ENCODE results near the gene GPR78.

GPR78 gene

DNA sequence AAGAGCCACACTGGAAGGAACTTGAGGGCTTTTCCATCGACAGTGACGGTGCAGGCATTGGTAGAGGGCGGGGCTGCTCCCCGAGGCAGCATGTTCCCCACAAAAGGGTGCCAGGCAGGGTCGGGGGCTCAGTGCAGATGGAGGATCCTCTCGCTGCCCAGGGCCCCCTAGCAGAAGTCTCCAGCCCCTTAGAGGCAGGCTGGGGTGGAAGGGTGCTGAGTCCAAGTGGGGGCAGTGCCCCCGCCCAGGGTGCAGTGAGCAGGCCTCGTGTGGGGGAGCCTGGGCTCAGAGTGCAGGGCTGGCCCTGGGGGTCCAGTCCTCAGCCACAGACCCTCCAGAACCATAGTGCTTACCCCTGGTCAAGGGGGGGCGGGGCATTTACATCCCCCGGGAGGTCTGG, 21.4 kb downstream of the GPR78 start:
- Histone ChIP-seq H2BK120ac (ENCODE audit: low read depth, low read length) (no peak overlapping the region), H3K79me2 (ENCODE audit: control insufficient read depth, insufficient read depth, low read length) (peaks cover 5% of the 10 kb centered on the region), H3K4ac (ENCODE audit: low read depth, low read length) (no peak overlapping the region), H3K18ac (ENCODE audit: low read length) (no peak overlapping the region), H4K5ac (ENCODE audit: low read length) (no peak overlapping the region), H2BK5ac (ENCODE audit: low read length) (no peak overlapping the region), H3K36me3 (ENCODE audit: control insufficient read depth, insufficient read depth, low read length) (peaks cover 6% of the 10 kb centered on the region), H2BK15ac (replicated peaks; ENCODE audit: low read depth) (no peak overlapping the region), H3K23ac (ENCODE audit: low read length) (no peak overlapping the region), H3K9ac (ENCODE audit: low read length) (no peak overlapping the region), H3K79me1 (ENCODE audit: low read length) (peaks cover 3% of the 10 kb centered on the region), H3K4me2 (ENCODE audit: low read length) (no peak overlapping the region), H2AK5ac (ENCODE audit: low read length) (no peak overlapping the region), H3K27me3 (ENCODE audit: insufficient read depth, low read length, poor library complexity) (no peaks in the 10 kb centered on the region), H3K4me1 (ENCODE audit: control insufficient read depth, low read depth, low read length) (no peaks in the 10 kb centered on the region), H4K8ac (ENCODE audit: low read depth, low read length) (no peak overlapping the region), H3K4me3 (ENCODE audit: low read length) (no peak overlapping the region), H3K27ac (ENCODE audit: low read depth, low read length) (no peak overlapping the region), H3K56ac (ENCODE audit: low read length) (no peak overlapping the region)
- WGBS (ENCODE audit: extremely low coverage, insufficient coverage, low lambda C conversion rate), result no CpG with 5 or more reads among the region's 10 CpGs
- no peak for DNase-seq

DNA sequence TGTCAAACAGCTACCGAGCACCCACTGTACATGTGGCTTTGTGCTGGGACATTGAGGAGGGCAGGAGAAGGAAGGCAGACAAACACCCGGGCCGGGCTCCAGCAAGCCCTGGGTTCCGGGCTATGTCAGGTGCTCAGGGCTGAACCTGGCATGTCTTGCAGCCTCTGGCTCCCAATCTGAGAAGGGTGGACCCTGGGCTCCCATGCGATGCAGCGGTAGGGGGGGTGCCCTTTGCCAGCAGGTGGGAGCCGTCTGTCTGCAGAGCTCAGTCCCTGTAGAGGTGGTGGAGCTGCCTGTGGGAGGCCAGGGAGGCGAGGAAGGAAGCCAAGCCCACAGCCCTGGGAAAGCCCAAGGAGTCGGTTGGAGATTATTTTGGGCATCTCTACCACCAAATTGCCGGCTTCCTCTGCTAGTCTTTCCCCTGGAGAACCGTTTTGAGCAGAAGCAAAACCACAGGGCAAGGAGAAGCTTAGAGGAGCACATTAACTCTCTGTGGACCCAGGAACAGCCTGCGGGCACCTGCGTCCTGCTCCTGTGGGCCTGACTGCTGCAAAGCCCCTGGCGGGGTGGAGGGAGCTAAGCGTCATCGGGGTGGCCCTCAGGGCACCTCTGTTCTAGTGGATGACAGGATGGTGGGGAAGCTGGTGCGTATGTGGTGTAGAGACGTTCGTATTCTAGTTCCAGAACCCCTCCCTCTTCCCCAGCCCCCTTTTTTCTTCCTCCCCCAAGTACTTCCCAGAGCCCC, 22.7 kb downstream of the GPR78 start:
- Histone ChIP-seq H2BK120ac (ENCODE audit: low read depth, low read length) (no peak overlapping the region), H2BK5ac (ENCODE audit: low read length) (no peak overlapping the region), H3K4me2 (ENCODE audit: low read length) (no peak overlapping the region), H3K9ac (ENCODE audit: low read length) (no peak overlapping the region), H3K27me3 (ENCODE audit: insufficient read depth, low read length, poor library complexity) (no peaks in the 10 kb centered on the region), H3K56ac (ENCODE audit: low read length) (no peak overlapping the region), H3K79me1 (ENCODE audit: low read length) (no peaks in the 10 kb centered on the region), H3K18ac (ENCODE audit: low read length) (no peak overlapping the region), H3K4me3 (ENCODE audit: low read length) (no peak overlapping the region), H3K4ac (ENCODE audit: low read depth, low read length) (no peak overlapping the region), H3K79me2 (ENCODE audit: control insufficient read depth, insufficient read depth, low read length) (no peaks in the 10 kb centered on the region), H4K8ac (ENCODE audit: low read depth, low read length) (no peak overlapping the region), H4K5ac (ENCODE audit: low read length) (no peak overlapping the region), H3K36me3 (ENCODE audit: control insufficient read depth, insufficient read depth, low read length) (peaks cover 6% of the 10 kb centered on the region), H2AK5ac (ENCODE audit: low read length) (no peak overlapping the region), H3K27ac (ENCODE audit: low read depth, low read length) (no peak overlapping the region), H3K23ac (ENCODE audit: low read length) (no peak overlapping the region), H2BK15ac (replicated peaks; ENCODE audit: low read depth) (no peak overlapping the region), H3K4me1 (ENCODE audit: control insufficient read depth, low read depth, low read length) (no peaks in the 10 kb centered on the region)
- WGBS (ENCODE audit: extremely low coverage, insufficient coverage, low lambda C conversion rate), result no CpG with 5 or more reads among the region's 19 CpGs
- no peak for DNase-seq

DNA sequence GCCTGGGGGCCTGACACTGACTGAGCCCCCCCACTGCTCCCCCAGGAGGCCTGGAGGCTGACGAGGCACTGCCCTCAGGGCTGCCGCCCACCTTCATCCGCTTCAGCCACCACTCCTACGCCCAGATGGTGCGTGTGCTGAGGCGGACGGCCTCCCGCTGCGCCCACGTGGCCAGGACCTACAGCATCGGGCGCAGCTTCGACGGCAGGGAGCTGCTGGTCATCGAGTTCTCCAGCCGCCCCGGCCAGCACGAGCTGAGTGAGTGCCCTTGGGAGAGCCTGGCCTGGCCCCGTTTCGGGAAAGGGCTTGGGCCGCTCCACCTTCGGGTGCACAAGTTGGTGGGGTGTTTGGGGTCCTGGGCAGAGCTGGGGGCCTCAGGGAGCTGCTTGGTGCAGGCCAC, 23.7 kb downstream of the GPR78 start:
- Histone ChIP-seq H3K4ac (ENCODE audit: low read depth, low read length) (no peak overlapping the region), H3K56ac (ENCODE audit: low read length) (no peak overlapping the region), H4K8ac (ENCODE audit: low read depth, low read length) (no peak overlapping the region), H3K18ac (ENCODE audit: low read length) (no peak overlapping the region), H2BK5ac (ENCODE audit: low read length) (no peak overlapping the region), H3K23ac (ENCODE audit: low read length) (no peak overlapping the region), H3K4me1 (ENCODE audit: control insufficient read depth, low read depth, low read length) (no peaks in the 10 kb centered on the region), H3K36me3 (ENCODE audit: control insufficient read depth, insufficient read depth, low read length) (peaks cover 6% of the 10 kb centered on the region), H3K27me3 (ENCODE audit: insufficient read depth, low read length, poor library complexity) (no peaks in the 10 kb centered on the region), H3K79me2 (ENCODE audit: control insufficient read depth, insufficient read depth, low read length) (no peaks in the 10 kb centered on the region), H3K4me2 (ENCODE audit: low read length) (no peak overlapping the region), H3K79me1 (ENCODE audit: low read length) (no peaks in the 10 kb centered on the region), H4K5ac (ENCODE audit: low read length) (no peak overlapping the region), H3K9ac (ENCODE audit: low read length) (no peak overlapping the region), H2BK120ac (ENCODE audit: low read depth, low read length) (no peak overlapping the region), H2BK15ac (replicated peaks; ENCODE audit: low read depth) (no peak overlapping the region), H3K27ac (ENCODE audit: low read depth, low read length) (no peak overlapping the region), H2AK5ac (ENCODE audit: low read length) (no peak overlapping the region), H3K4me3 (ENCODE audit: low read length) (no peak overlapping the region)
- no CpG with 5 or more reads among the region's 22 CpGs for WGBS (ENCODE audit: extremely low coverage, insufficient coverage, low lambda C conversion rate)
- no peak for DNase-seq

DNA sequence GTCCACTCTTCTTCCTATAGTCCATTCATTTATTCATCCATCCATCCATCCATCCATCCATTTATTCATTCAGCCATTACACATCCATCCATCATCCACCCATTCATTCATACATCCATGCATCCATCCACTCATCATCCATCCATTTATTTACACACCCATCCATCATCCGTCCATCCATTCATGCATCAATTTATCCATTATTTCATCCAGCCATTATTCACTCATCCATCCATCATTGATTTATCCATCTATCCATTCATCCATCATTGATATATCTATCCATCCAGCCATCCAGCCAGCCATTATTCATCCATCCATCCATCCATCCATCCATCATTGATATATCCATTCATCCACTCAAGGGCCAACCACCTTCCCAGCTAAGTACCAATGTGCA, 25.1 kb downstream of the GPR78 start:
- Histone ChIP-seq H3K79me2 (ENCODE audit: control insufficient read depth, insufficient read depth, low read length) (no peaks in the 10 kb centered on the region), H2AK5ac (ENCODE audit: low read length) (no peak overlapping the region), H3K18ac (ENCODE audit: low read length) (no peak overlapping the region), H3K9ac (ENCODE audit: low read length) (no peak overlapping the region), H3K4me1 (ENCODE audit: control insufficient read depth, low read depth, low read length) (no peaks in the 10 kb centered on the region), H3K4ac (ENCODE audit: low read depth, low read length) (no peak overlapping the region), H2BK5ac (ENCODE audit: low read length) (no peak overlapping the region), H3K27me3 (ENCODE audit: insufficient read depth, low read length, poor library complexity) (no peaks in the 10 kb centered on the region), H3K27ac (ENCODE audit: low read depth, low read length) (no peak overlapping the region), H2BK120ac (ENCODE audit: low read depth, low read length) (no peak overlapping the region), H3K36me3 (ENCODE audit: control insufficient read depth, insufficient read depth, low read length) (peaks cover 6% of the 10 kb centered on the region), H3K4me2 (ENCODE audit: low read length) (no peak overlapping the region), H2BK15ac (replicated peaks; ENCODE audit: low read depth) (no peak overlapping the region), H3K4me3 (ENCODE audit: low read length) (no peak overlapping the region), H3K79me1 (ENCODE audit: low read length) (no peaks in the 10 kb centered on the region), H4K8ac (ENCODE audit: low read depth, low read length) (no peak overlapping the region), H3K23ac (ENCODE audit: low read length) (no peak overlapping the region), H4K5ac (ENCODE audit: low read length) (no peak overlapping the region), H3K56ac (ENCODE audit: low read length) (no peak overlapping the region)
- DNase-seq, result no peak
- 100% methylated on average over 1 of the region's 1 CpG for WGBS (ENCODE audit: extremely low coverage, insufficient coverage, low lambda C conversion rate)

DNA sequence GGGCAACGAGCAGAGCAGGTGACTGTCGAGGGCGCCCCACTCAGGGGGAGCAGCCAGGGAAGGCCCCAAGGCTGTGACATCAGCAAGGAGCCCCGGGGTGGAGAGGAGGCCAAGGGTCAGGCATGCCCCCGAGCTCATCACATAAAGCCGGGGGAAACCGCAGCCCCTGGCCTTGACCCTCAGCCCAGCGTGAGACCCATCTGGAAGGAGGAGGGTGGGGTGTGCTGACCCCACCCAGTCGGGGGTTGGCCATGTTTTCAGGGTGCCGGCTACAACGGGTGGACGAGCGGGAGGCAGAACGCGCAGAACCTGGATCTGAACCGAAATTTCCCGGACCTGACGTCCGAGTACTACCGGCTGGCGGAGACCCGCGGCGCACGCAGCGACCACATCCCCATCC, 26.3 kb downstream of the GPR78 start:
- Histone ChIP-seq H2BK15ac (replicated peaks; ENCODE audit: low read depth) (no peak overlapping the region), H3K27me3 (ENCODE audit: insufficient read depth, low read length, poor library complexity) (no peaks in the 10 kb centered on the region), H3K4ac (ENCODE audit: low read depth, low read length) (no peak overlapping the region), H2BK5ac (ENCODE audit: low read length) (no peak overlapping the region), H4K8ac (ENCODE audit: low read depth, low read length) (no peak overlapping the region), H3K9ac (ENCODE audit: low read length) (no peak overlapping the region), H2AK5ac (ENCODE audit: low read length) (no peak overlapping the region), H3K23ac (ENCODE audit: low read length) (no peak overlapping the region), H3K4me2 (ENCODE audit: low read length) (no peak overlapping the region), H3K27ac (ENCODE audit: low read depth, low read length) (no peak overlapping the region), H3K36me3 (ENCODE audit: control insufficient read depth, insufficient read depth, low read length) (peaks cover 4% of the 10 kb centered on the region), H4K5ac (ENCODE audit: low read length) (no peak overlapping the region), H3K4me1 (ENCODE audit: control insufficient read depth, low read depth, low read length) (no peaks in the 10 kb centered on the region), H3K79me2 (ENCODE audit: control insufficient read depth, insufficient read depth, low read length) (no peaks in the 10 kb centered on the region), H2BK120ac (ENCODE audit: low read depth, low read length) (no peak overlapping the region), H3K79me1 (ENCODE audit: low read length) (no peaks in the 10 kb centered on the region), H3K56ac (ENCODE audit: low read length) (no peak overlapping the region), H3K4me3 (ENCODE audit: low read length) (no peak overlapping the region), H3K18ac (ENCODE audit: low read length) (no peak overlapping the region)
- DNase-seq, result no peak
- no CpG with 5 or more reads among the region's 26 CpGs for WGBS (ENCODE audit: extremely low coverage, insufficient coverage, low lambda C conversion rate)

DNA sequence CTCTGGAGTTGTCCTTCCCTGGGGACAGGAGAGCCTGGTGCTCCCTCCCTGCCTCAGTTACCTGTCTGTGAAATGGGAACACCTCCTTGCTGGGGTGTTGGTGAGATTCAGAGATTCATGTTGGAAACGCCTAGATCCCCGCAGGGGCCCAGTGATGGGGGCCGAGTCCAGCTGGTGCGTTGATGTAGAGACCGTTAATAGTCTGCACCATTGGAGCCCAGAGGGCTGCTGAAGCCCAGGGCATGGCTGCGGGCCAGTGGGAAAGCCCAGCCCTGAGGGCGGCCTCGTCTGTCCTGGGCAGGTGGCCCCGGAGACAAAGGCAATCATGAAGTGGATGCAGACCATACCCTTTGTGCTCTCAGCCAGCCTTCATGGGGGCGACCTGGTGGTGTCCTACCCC, 26.8 kb downstream of the GPR78 start:
- no CpG with 5 or more reads among the region's 10 CpGs for WGBS (ENCODE audit: extremely low coverage, insufficient coverage, low lambda C conversion rate)
- Histone ChIP-seq H3K4me1 (ENCODE audit: control insufficient read depth, low read depth, low read length) (no peaks in the 10 kb centered on the region), H4K5ac (ENCODE audit: low read length) (no peak overlapping the region), H3K4ac (ENCODE audit: low read depth, low read length) (no peak overlapping the region), H3K79me1 (ENCODE audit: low read length) (no peaks in the 10 kb centered on the region), H3K36me3 (ENCODE audit: control insufficient read depth, insufficient read depth, low read length) (peaks cover 2% of the 10 kb centered on the region), H3K27me3 (ENCODE audit: insufficient read depth, low read length, poor library complexity) (no peaks in the 10 kb centered on the region), H3K9ac (ENCODE audit: low read length) (no peak overlapping the region), H4K8ac (ENCODE audit: low read depth, low read length) (no peak overlapping the region), H3K23ac (ENCODE audit: low read length) (no peak overlapping the region), H3K56ac (ENCODE audit: low read length) (no peak overlapping the region), H2BK5ac (ENCODE audit: low read length) (no peak overlapping the region), H2BK15ac (replicated peaks; ENCODE audit: low read depth) (no peak overlapping the region), H3K4me2 (ENCODE audit: low read length) (no peak overlapping the region), H2AK5ac (ENCODE audit: low read length) (no peak overlapping the region), H3K27ac (ENCODE audit: low read depth, low read length) (no peak overlapping the region), H3K4me3 (ENCODE audit: low read length) (no peak overlapping the region), H3K79me2 (ENCODE audit: control insufficient read depth, insufficient read depth, low read length) (no peaks in the 10 kb centered on the region), H2BK120ac (ENCODE audit: low read depth, low read length) (no peak overlapping the region), H3K18ac (ENCODE audit: low read length) (no peak overlapping the region)
- no peak for DNase-seq
